ENCODE measurements around the gene BICD1.

- TF ChIP-seq EZH2 (IDR thresholded peaks at IDR 0.05; ENCODE audit: borderline replicate concordance, low read depth, low read length, severe bottlenecking), result no peak
- TF ChIP-seq, protein P1, sequence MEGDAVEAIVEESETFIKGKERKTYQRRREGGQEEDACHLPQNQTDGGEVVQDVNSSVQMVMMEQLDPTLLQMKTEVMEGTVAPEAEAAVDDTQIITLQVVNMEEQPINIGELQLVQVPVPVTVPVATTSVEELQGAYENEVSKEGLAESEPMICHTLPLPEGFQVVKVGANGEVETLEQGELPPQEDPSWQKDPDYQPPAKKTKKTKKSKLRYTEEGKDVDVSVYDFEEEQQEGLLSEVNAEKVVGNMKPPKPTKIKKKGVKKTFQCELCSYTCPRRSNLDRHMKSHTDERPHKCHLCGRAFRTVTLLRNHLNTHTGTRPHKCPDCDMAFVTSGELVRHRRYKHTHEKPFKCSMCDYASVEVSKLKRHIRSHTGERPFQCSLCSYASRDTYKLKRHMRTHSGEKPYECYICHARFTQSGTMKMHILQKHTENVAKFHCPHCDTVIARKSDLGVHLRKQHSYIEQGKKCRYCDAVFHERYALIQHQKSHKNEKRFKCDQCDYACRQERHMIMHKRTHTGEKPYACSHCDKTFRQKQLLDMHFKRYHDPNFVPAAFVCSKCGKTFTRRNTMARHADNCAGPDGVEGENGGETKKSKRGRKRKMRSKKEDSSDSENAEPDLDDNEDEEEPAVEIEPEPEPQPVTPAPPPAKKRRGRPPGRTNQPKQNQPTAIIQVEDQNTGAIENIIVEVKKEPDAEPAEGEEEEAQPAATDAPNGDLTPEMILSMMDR (IDR thresholded peaks at IDR 0.05; ENCODE audit: borderline replicate concordance, extremely low read depth, low read length, poor library complexity, severe bottlenecking), result no peak
Measured at GRCh38 chr12:32110417-32110816, 3.8 kb downstream of the BICD1 start.

Data from DND-41 (cell line).